ENCODE results near the gene ULK3. TPM values are rescaled to one million over a fixed set of nuclear protein-coding genes. Genes with fewer than 3 reads are reported as not detected.
A peak's percentile ranks its signal among the peaks of the same experiment; 100 is the strongest.

Gene ULK3
- total RNA-seq, 1 experiment from 2014 or later: 48.4 TPM

DNA sequence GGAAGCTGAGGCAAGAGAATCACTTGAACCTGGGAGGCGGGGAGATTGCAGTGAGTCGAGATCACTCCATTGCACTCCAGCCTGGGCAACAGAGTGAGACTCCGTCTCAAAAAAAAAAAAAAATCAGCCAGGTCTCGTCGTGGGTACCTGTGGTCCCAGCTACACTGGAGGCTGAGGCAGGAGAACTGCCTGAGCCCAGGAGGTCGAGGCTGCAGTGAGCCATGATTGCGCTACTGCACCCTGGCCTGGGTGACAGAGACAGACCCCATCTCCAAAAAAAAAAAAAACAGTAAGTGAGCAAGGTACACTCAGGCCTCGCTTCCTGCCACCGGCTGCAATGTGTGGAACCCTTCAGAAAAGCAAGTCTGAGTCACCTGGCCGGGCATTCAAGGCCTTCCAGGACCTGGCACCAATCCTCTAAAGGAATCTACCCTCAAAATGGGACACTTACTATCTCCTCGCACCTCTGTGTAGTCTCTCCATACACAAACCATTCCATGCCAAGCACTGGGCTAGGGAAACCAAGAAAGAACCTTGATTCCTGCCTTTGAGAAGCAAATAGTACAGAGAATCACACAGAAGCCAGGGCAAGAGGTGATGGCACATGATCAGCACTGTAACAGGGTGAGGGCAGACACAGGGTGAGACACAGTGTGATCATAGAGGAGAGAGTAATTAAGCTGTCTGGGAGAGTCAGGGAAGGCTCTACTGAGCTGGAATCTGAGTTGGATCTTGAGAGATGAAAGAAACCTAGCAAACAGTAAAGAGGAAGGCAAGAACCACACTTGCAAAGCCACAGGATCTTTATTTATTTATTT is 20.5 kb upstream of the ULK3 start:
- H3K4me2 ChIP-seq (ENCODE audit: low read length): peak overlapping the region; percentile 31
- TF ChIP-seq EGR1 (IDR thresholded peaks at IDR 0.05; ENCODE audit: low read depth): no peak
- peak; percentile 24; the same call in 1 of the 2 replicates for TF ChIP-seq FOSL1 (IDR thresholded peaks at IDR 0.05; ENCODE audit: low read depth)
- ATAC-seq: peak; percentile 68

DNA sequence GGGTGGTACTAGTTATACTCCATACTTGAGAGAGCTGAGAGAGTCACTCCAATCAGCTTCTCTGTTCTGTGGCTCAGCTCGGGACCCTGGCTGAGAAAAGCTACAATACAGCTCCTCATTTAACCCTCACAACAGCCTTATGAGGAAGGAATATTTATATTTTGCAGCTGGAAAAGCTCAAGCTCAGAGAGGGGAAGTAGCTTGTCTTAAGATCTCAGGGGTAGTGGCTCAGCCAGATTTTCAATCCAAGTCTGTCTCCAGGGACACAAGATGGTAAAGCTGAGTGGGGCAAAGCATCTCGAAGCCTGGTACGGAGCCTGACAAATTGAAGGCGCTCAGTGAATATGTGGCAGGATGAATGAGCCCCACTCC is 15.4 kb upstream of the ULK3 start:
- peaks cover 29% of the 10 kb centered on the region for H3K79me2 ChIP-seq (ENCODE audit: insufficient read depth, low read length)
- ChIA-PET RAD21 (ENCODE audit: low non-redundant PET in 1 of 2, low total read pairs in 2 of 2, uncharacterized antibody in 2 of 2, unreplicated experiment in 2 of 2) (no interaction called here), POLR2A (interaction anchor here (0.7 kb wide), 1 partner anchor 100 kb away, joined by 3 read pairs; no protein-coding TSS in a partner anchor), CTCF (interaction anchor here (0.6 kb wide), 2 partner anchors 16 to 84 kb away, joined by 3 to 5 read pairs; no protein-coding TSS in a partner anchor)
- no peak overlapping the region for H3K4me2 ChIP-seq (ENCODE audit: low read length)
- H3K9me2 ChIP-seq (ENCODE audit: insufficient read depth): no peaks in the 10 kb centered on the region
- no peaks in the 10 kb centered on the region for H3K9me3 ChIP-seq (ENCODE audit: control insufficient read depth in 1 of 2, insufficient read depth in 1 of 2, low read depth in 1 of 2, low read length in 2 of 2)
- DNase-seq (ENCODE audit: low read depth, low spot score) (no peak), ATAC-seq (no peak)
- H3K27ac ChIP-seq (ENCODE audit: low read depth, low read length): no peak overlapping the region
- H4K20me1 ChIP-seq (ENCODE audit: insufficient read depth): no peaks in the 10 kb centered on the region
- H2AFZ ChIP-seq (ENCODE audit: low read depth, low read length, poor library complexity, severe bottlenecking): no peak overlapping the region
- 0 out of 2 replicates have a peak overlapping the region, but pooled peaks have one; percentile 2 for H3K9ac ChIP-seq (ENCODE audit: low read length)
- H3K4me1 ChIP-seq (ENCODE audit: control insufficient read depth in 1 of 2, insufficient read depth in 2 of 2, low read length in 2 of 2): peaks cover 0 to 35% of the 10 kb centered on the region in 2 experiments; a peak in 3 of 4 replicates
- H3K4me3 ChIP-seq (replicated peaks in 1 of 2; ENCODE audit: low read depth in 1 of 2, low read length in 2 of 2): no peak overlapping the region
- intact Hi-C loops (cut with micrococcal nuclease): no loop called here
- H3K27me3 ChIP-seq (ENCODE audit: insufficient read depth, low read length): no peaks in the 10 kb centered on the region
- TF ChIP-seq EZH2 (IDR thresholded peaks at IDR 0.05) (no peak), FOSL1 (IDR thresholded peaks at IDR 0.05; ENCODE audit: low read depth) (no peak), EGR1 (IDR thresholded peaks at IDR 0.05; ENCODE audit: low read depth) (no peak), ZFX (IDR thresholded peaks at IDR 0.05) (no peak), ELF1 (IDR thresholded peaks at IDR 0.05; ENCODE audit: borderline replicate concordance, low read depth) (no peak), EZH2phosphoT487 (IDR thresholded peaks at IDR 0.05; ENCODE audit: borderline replicate concordance) (no peak)
- TF ChIP-seq, protein P1, sequence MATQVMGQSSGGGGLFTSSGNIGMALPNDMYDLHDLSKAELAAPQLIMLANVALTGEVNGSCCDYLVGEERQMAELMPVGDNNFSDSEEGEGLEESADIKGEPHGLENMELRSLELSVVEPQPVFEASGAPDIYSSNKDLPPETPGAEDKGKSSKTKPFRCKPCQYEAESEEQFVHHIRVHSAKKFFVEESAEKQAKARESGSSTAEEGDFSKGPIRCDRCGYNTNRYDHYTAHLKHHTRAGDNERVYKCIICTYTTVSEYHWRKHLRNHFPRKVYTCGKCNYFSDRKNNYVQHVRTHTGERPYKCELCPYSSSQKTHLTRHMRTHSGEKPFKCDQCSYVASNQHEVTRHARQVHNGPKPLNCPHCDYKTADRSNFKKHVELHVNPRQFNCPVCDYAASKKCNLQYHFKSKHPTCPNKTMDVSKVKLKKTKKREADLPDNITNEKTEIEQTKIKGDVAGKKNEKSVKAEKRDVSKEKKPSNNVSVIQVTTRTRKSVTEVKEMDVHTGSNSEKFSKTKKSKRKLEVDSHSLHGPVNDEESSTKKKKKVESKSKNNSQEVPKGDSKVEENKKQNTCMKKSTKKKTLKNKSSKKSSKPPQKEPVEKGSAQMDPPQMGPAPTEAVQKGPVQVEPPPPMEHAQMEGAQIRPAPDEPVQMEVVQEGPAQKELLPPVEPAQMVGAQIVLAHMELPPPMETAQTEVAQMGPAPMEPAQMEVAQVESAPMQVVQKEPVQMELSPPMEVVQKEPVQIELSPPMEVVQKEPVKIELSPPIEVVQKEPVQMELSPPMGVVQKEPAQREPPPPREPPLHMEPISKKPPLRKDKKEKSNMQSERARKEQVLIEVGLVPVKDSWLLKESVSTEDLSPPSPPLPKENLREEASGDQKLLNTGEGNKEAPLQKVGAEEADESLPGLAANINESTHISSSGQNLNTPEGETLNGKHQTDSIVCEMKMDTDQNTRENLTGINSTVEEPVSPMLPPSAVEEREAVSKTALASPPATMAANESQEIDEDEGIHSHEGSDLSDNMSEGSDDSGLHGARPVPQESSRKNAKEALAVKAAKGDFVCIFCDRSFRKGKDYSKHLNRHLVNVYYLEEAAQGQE (IDR thresholded peaks at IDR 0.05; ENCODE audit: low read depth): no peak
- TF ChIP-seq, protein P2, sequence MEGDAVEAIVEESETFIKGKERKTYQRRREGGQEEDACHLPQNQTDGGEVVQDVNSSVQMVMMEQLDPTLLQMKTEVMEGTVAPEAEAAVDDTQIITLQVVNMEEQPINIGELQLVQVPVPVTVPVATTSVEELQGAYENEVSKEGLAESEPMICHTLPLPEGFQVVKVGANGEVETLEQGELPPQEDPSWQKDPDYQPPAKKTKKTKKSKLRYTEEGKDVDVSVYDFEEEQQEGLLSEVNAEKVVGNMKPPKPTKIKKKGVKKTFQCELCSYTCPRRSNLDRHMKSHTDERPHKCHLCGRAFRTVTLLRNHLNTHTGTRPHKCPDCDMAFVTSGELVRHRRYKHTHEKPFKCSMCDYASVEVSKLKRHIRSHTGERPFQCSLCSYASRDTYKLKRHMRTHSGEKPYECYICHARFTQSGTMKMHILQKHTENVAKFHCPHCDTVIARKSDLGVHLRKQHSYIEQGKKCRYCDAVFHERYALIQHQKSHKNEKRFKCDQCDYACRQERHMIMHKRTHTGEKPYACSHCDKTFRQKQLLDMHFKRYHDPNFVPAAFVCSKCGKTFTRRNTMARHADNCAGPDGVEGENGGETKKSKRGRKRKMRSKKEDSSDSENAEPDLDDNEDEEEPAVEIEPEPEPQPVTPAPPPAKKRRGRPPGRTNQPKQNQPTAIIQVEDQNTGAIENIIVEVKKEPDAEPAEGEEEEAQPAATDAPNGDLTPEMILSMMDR (IDR thresholded peaks at IDR 0.05 in 2 of 3, conservative IDR thresholded peaks at IDR 0.05 in 1 of 3; ENCODE audit: borderline replicate concordance in 1 of 3, insufficient read depth in 1 of 3, low read depth in 2 of 3, low read length in 2 of 3): no peak
- TF ChIP-seq, protein P3, sequence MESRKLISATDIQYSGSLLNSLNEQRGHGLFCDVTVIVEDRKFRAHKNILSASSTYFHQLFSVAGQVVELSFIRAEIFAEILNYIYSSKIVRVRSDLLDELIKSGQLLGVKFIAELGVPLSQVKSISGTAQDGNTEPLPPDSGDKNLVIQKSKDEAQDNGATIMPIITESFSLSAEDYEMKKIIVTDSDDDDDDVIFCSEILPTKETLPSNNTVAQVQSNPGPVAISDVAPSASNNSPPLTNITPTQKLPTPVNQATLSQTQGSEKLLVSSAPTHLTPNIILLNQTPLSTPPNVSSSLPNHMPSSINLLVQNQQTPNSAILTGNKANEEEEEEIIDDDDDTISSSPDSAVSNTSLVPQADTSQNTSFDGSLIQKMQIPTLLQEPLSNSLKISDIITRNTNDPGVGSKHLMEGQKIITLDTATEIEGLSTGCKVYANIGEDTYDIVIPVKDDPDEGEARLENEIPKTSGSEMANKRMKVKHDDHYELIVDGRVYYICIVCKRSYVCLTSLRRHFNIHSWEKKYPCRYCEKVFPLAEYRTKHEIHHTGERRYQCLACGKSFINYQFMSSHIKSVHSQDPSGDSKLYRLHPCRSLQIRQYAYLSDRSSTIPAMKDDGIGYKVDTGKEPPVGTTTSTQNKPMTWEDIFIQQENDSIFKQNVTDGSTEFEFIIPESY (IDR thresholded peaks at IDR 0.05; ENCODE audit: extremely low read depth, insufficient replicate concordance, low read length): no peak
- no TSS peak for BruUV-seq (replicated peaks)
- H3K36me3 ChIP-seq (ENCODE audit: control insufficient read depth in 1 of 2, insufficient read depth in 2 of 2, low read length in 2 of 2): peaks cover 0 to 6% of the 10 kb centered on the region in 2 experiments; a peak in 1 of 4 replicates

More for the DNA sequence above, 20.5 kb upstream of the ULK3 start:
- H3K4me1 ChIP-seq (ENCODE audit: control insufficient read depth in 1 of 2, insufficient read depth in 2 of 2, low read length in 2 of 2): peaks cover 18 to 59% of the 10 kb centered on the region in 2 experiments
- intact Hi-C loops (cut with micrococcal nuclease): no loop called here
- ChIA-PET RAD21 (ENCODE audit: low non-redundant PET in 1 of 2, low total read pairs in 2 of 2, uncharacterized antibody in 2 of 2, unreplicated experiment in 2 of 2) (no interaction called here), CTCF (no interaction called here), POLR2A (no interaction called here)
- no peaks in the 10 kb centered on the region for H3K9me2 ChIP-seq (ENCODE audit: insufficient read depth)
- H3K79me2 ChIP-seq (ENCODE audit: insufficient read depth, low read length): peaks cover 58% of the 10 kb centered on the region
- H3K36me3 ChIP-seq (ENCODE audit: control insufficient read depth in 1 of 2, insufficient read depth in 2 of 2, low read length in 2 of 2): peaks cover 0 to 6% of the 10 kb centered on the region in 2 experiments; a peak in 1 of 4 replicates
- H3K9ac ChIP-seq (ENCODE audit: low read length): peak overlapping the region; percentile 15; the same call in 1 of the 2 replicates
- H4K20me1 ChIP-seq (ENCODE audit: insufficient read depth): no peaks in the 10 kb centered on the region
- H3K27me3 ChIP-seq (ENCODE audit: insufficient read depth, low read length): no peaks in the 10 kb centered on the region
- no peak overlapping the region for H3K4me3 ChIP-seq (replicated peaks in 1 of 2; ENCODE audit: low read depth in 1 of 2, low read length in 2 of 2)
- no TSS peak for BruUV-seq (replicated peaks)
- H3K27ac ChIP-seq (ENCODE audit: low read depth, low read length): peak overlapping the region; percentile 41; the same call in 1 of the 2 replicates
- H2AFZ ChIP-seq (ENCODE audit: low read depth, low read length, poor library complexity, severe bottlenecking): no peak overlapping the region
- DNase-seq (ENCODE audit: low read depth, low spot score): no peak
- no peaks in the 10 kb centered on the region for H3K9me3 ChIP-seq (ENCODE audit: control insufficient read depth in 1 of 2, insufficient read depth in 1 of 2, low read depth in 1 of 2, low read length in 2 of 2)
